Common myeloid progenitor, CD34-positive (primary cell): ENCODE data around the gene ROR2.
"Not testable (repeated sequence)": the region's sequence is repeated elsewhere in the genome, so short reads cannot be mapped to it uniquely, and the experiment has no call there.

Experiments used
- CTCF ChIA-PET: fragments of 350-600 bp; sonication (Branson Sonifier 250); formaldehyde crosslinking; loops from one replicate; lab custom pipeline; 2021; ENCODE audit warnings: antibody characterized with exemption; lab: Charles Lee
- POLR2A ChIA-PET: fragments of 350-600 bp; sonication (Branson Sonifier 250); formaldehyde crosslinking; loops from one replicate; lab custom pipeline; 2021; ENCODE audit warnings: antibody characterized with exemption; lab: Charles Lee
- DNase-seq, 3 donors: peaks; one replicate each; pipeline versions ENCODE4 v3.0.0 to v3.0.0-alpha.2; 2013
- H3K27ac ChIP-seq, 2 experiments: 1 replicate in 1 of 2; 2 replicates in 1 of 2; pipeline ENCODE4 v1.7.0; 2013; ENCODE audit warnings: inconsistent platforms in 2 of 2, low read length in 2 of 2, mild to moderate bottlenecking in 2 of 2, low read depth in 1 of 2, moderate library complexity in 1 of 2; ENCODE audit not compliant: severe bottlenecking in 2 of 2, insufficient read depth in 1 of 2, poor library complexity in 1 of 2
- H3K27me3 ChIP-seq, 5 experiments: replicated peaks in 2 of 5; 1 replicate in 3 of 5; 2 replicates in 2 of 5; pipeline versions ENCODE4 v1.6.1 to v1.7.0; 2013; ENCODE audit warnings: low read length in 4 of 5, mild to moderate bottlenecking in 2 of 5, moderate library complexity in 2 of 5, inconsistent platforms in 1 of 5; ENCODE audit not compliant: insufficient read depth in 5 of 5, control insufficient read depth in 4 of 5
- H3K36me3 ChIP-seq, 4 experiments: 1 replicate in 2 of 4; 2 replicates in 2 of 4; pipeline versions ENCODE4 v1.6.1 to v1.7.0; 2013; ENCODE audit warnings: low read length in 3 of 4, control low read depth in 1 of 4, mild to moderate bottlenecking in 1 of 4; ENCODE audit not compliant: control insufficient read depth in 4 of 4, insufficient read depth in 4 of 4
- H3K4me1 ChIP-seq, 4 experiments: 1 replicate in 3 of 4; 2 replicates in 1 of 4; pipeline versions ENCODE4 v1.6.1 to v1.7.1; 2013; ENCODE audit warnings: low read length in 3 of 4, mild to moderate bottlenecking in 3 of 4, control low read depth in 1 of 4, inconsistent platforms in 1 of 4, moderate library complexity in 1 of 4; ENCODE audit not compliant: control insufficient read depth in 4 of 4, insufficient read depth in 4 of 4; ENCODE audit errors: control extremely low read depth in 1 of 4
- H3K4me3 ChIP-seq, 7 experiments: 1 replicate in 4 of 7; 2 replicates in 3 of 7; pipeline versions ENCODE4 v1.5.1 to v1.7.0; 2013; ENCODE audit warnings: mild to moderate bottlenecking in 7 of 7, low read length in 6 of 7, moderate library complexity in 6 of 7, inconsistent platforms in 2 of 7, low read depth in 2 of 7, control low read depth in 1 of 7; ENCODE audit not compliant: insufficient read depth in 4 of 7, control insufficient read depth in 1 of 7; ENCODE audit errors: extremely low read depth in 1 of 7
- H3K9me3 ChIP-seq, 5 experiments: 1 replicate in 4 of 5; 2 replicates in 1 of 5; pipeline versions ENCODE4 v1.6.1 to v1.7.1; 2013; ENCODE audit warnings: low read length in 4 of 5, mild to moderate bottlenecking in 2 of 5, inconsistent platforms in 1 of 5, low read depth in 1 of 5, moderate library complexity in 1 of 5; ENCODE audit not compliant: control insufficient read depth in 4 of 5, insufficient read depth in 2 of 5; ENCODE audit errors: control extremely low read depth in 1 of 5
- WGBS: methylation state at CpG from one replicate; pipeline ENCODE4 v1.1.5; 2013; ENCODE audit not compliant: insufficient coverage; 5-methylcytosine and 5-hydroxymethylcytosine counted together

Gene ROR2

DNA sequence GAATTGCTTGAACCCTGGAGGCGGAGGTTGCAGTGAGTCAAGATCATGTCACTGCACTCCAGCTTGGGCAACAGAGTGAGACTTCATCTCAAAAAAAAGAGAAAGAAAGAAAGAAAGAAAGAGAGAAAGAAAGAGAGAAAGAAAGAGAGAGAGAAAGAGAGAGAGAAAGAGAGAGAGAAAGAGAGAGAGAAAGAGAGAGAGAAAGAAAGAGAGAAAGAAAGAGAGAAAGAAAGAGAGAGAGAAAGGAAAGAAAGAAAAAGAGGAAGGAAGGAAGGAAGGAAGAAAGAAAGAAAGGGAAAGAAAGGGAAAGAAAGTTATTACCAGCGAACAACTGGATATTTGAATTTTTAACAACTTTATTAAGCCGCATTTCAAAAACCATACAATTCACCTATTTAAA lies 327.9 kb downstream of the ROR2 start:
- H3K27ac ChIP-seq, H3K27me3 ChIP-seq, H3K4me3 ChIP-seq, POLR2A ChIA-PET, H3K4me1 ChIP-seq, CTCF ChIA-PET, DNase-seq, H3K36me3 ChIP-seq, H3K9me3 ChIP-seq: not testable (repeated sequence)
- 100% methylated on average over 2 of the region's 3 CpGs for WGBS

DNA sequence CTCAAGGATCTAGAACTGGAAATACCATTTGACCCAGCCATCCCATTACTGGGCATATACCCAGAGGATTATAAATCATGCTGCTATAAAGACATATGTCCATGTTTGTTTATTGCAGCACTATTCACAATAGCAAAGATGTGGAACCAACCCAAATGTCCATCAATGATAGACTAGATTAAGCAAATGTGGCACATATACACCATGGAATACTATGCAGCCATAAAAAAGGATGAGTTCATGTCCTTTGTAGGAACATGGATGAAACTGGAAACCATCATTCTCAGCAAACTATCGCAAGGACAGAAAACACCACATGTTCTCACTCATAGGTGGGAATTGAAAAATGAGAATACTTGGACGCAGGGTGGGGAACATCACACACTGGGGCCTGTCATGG lies 336.0 kb downstream of the ROR2 start:
- H3K9me3 ChIP-seq, H3K4me3 ChIP-seq, POLR2A ChIA-PET, H3K27ac ChIP-seq, H3K4me1 ChIP-seq, H3K27me3 ChIP-seq, CTCF ChIA-PET, H3K36me3 ChIP-seq, DNase-seq: not testable (repeated sequence)
- WGBS: no CpG with 5 or more reads among the region's 2 CpGs

DNA sequence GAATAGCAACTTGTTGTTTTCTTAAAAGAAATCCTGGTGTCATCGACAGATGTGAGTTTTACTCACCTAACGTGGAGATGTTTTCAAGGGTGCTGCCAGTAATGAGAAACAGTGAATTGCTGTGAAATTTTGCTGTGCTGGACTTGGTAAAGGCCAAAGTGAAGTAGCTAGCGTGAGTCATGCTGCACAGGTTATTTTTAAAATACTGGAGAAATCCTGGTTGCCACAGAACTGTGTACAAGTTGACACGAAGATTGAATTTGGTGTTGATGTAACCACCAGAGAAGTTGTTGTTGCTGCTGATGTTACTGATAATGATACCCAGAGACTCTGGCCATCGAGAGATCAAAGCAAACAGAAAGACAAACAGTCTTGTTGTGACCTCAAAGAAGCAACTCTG lies 338.4 kb downstream of the ROR2 start:
- 88% methylated on average over 4 of the region's 5 CpGs for WGBS
- Histone ChIP-seq H3K9me3 (peaks cover 0 to 3% (median 0%) of the 10 kb centered on the region in 5 experiments), H3K27me3 (no peaks in the 10 kb centered on the region), H3K4me1 (no peaks in the 10 kb centered on the region), H3K36me3 (no peaks in the 10 kb centered on the region), H3K27ac (no peak overlapping the region), H3K4me3 (no peak overlapping the region)
- POLR2A ChIA-PET: no interaction called here
- CTCF ChIA-PET: no interaction called here
- DNase-seq: no peak

DNA sequence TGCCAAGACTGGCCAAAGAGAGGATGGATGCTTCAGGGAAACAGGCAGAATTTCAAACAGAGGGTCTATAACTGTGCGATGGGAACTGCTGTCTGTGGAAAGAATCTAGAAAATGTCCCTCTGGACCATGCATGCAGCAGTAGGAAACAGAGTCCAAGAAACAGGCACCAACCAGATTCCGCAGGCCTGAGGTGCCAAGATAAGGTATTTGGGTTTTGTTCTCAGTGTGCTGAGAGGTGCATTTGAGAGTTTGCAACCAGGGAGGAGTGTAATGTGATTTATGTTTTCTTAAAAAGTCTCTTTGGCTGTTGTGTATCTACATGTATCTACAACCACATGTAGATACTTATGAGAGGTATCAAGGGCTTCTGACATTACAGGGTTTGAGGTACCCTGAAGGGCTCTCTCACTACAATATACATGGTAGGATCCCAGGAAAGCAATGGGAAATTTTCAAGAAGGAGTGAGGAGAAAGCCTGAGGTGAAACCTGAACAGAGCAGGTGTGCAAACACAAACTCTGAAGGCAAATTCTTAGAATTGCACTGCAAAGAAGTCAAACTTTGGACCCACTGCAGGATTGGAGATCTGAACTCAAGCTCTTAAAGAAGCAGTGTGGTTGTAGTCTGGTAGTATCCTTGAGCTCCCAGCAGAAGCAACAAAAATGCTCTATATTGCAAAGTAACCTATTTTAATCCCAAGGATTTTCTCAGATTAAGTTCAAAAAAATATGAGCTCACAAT lies 343.6 kb downstream of the ROR2 start:
- Histone ChIP-seq H3K9me3 (peaks cover 0 to 3% (median 0%) of the 10 kb centered on the region in 5 experiments), H3K4me3 (no peak overlapping the region), H3K36me3 (no peaks in the 10 kb centered on the region), H3K27ac (no peak overlapping the region), H3K27me3 (peaks cover 0 to 3% (median 0%) of the 10 kb centered on the region in 5 experiments), H3K4me1 (no peaks in the 10 kb centered on the region)
- ChIA-PET POLR2A (no interaction called here), CTCF (no interaction called here)
- no peak for DNase-seq
- 96% methylated on average over 2 of the region's 2 CpGs for WGBS

DNA sequence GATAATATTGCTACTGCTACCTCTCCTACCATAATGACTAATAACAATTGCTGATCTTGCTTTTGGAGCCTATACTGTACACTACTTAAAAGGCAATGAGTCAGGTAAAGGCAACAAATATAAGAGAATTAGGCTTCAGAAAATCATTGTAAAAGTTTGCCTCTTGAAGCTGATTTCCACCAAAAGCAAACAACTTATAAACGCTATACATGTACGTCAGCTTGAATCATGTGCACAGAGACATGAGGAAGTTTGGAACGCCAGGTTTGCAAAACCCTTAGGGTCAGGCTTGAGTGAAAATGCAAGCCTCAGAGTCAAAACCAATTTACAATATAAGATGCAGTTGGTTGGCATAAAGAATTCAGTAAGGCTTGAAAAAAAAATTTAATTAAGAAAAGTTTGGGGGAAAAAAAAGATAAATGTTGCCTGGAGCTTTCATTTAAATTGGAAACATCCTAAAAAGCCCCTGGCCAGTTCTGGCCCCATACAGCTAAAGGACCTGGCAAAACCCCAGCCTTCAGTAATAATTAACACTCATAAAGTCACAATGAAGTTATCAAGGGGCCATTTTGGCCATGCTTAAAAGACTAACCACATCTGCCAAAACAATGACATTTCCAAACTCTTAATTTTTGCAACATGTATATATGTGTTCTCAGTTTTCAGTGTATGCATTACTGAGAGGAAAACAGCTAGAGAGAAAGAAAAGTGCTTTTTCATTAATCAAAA lies 345.4 kb downstream of the ROR2 start:
- DNase-seq: no peak
- peaks cover 0 to 3% (median 0%) of the 10 kb centered on the region in 5 experiments for H3K27me3 ChIP-seq
- 82% methylated on average over 3 of the region's 3 CpGs for WGBS
- H3K9me3 ChIP-seq: peaks cover 0 to 3% (median 0%) of the 10 kb centered on the region in 5 experiments
- H3K36me3 ChIP-seq: no peaks in the 10 kb centered on the region
- H3K4me1 ChIP-seq: no peaks in the 10 kb centered on the region
- H3K4me3 ChIP-seq: no peak overlapping the region
- no peak overlapping the region for H3K27ac ChIP-seq
- ChIA-PET CTCF (no interaction called here), POLR2A (no interaction called here)

DNA sequence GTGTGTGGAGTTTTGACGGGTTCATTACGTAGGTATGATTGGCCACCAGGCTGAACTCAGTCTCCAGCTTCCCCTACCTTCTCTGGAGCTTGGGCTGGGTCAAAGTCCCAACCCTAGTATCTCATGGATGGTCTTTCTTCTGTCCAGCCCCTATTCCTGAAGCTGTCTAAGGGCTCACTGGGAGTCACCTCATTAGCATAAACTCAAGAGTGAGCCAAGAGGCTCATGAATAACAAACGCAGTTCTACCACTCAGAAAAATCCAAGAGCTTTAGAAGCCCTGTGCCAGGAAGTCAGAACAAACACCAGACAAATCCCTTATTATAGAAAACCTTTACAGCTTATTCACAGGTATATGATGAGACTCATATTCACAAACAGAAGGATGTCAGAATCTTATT lies 346.1 kb downstream of the ROR2 start:
- WGBS: 100% methylated on average over 2 of the region's 3 CpGs
- POLR2A ChIA-PET: no interaction called here

DNA sequence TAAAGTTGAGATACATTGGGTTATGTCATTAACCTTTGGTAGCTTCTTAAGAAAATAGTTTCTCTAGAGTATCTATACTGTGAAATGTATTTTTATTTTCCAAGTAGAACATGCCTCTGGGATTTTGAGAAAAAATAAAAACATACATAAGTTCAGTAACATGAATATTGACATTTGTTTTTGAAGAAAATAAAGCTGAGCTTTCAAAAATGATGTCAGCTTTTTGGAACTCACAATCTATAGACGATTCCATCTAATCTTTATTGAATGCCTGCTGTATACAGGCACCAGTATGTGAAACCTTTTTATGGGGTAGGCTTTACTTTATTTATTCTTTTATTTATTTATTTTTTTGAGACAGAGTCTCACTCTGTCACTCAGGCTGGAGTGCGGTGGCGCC lies 350.5 kb downstream of the ROR2 start:
- no peak overlapping the region for H3K4me3 ChIP-seq
- CTCF ChIA-PET: interaction anchor here (0.7 kb wide), 1 partner anchor 122 kb away, joined by 3 read pairs; no protein-coding TSS in a partner anchor
- H3K4me1 ChIP-seq: no peaks in the 10 kb centered on the region
- H3K9me3 ChIP-seq: no peaks in the 10 kb centered on the region
- peaks cover 0 to 2% (median 0%) of the 10 kb centered on the region in 5 experiments for H3K27me3 ChIP-seq
- POLR2A ChIA-PET: no interaction called here
- WGBS: 100% methylated on average over 1 of the region's 3 CpGs
- H3K36me3 ChIP-seq: no peaks in the 10 kb centered on the region
- no peak for DNase-seq
- H3K27ac ChIP-seq: no peak overlapping the region

More for the DNA sequence above, 346.1 kb downstream of the ROR2 start:
- CTCF ChIA-PET: no interaction called here
- H3K4me1 ChIP-seq: no peaks in the 10 kb centered on the region
- DNase-seq: no peak
- H3K9me3 ChIP-seq: no peaks in the 10 kb centered on the region
- H3K4me3 ChIP-seq: no peak overlapping the region
- no peaks in the 10 kb centered on the region for H3K36me3 ChIP-seq
- peaks cover 0 to 3% (median 0%) of the 10 kb centered on the region in 5 experiments for H3K27me3 ChIP-seq
- H3K27ac ChIP-seq: no peak overlapping the region
